K562 (cell line): ENCODE results near the gene PDZK1.
"Not testable (repeated sequence)": the region's sequence is repeated elsewhere in the genome, so short reads cannot be mapped to it uniquely, and the experiment has no call there.

ENCODE experiments used
- CHD4 ChIP-seq: fragments of 200-600 bp; sonication (generic); IDR thresholded peaks from 3 replicates; pipeline ENCODE4 v1.6.1; 2012; ENCODE audit warnings: low read depth, mild to moderate bottlenecking, mixed read lengths, low read length, inconsistent platforms; ENCODE audit not compliant: insufficient read depth, insufficient replicate concordance, poor library complexity, severe bottlenecking
- CTCF ChIP-seq, 3 experiments: IDR thresholded peaks in 2 of 3; conservative IDR thresholded peaks in 1 of 3; 2 replicates each; pipeline ENCODE4 v1.5.1; 2011 to 2012; ENCODE audit warnings: low read length in 3 of 3, mild to moderate bottlenecking in 3 of 3, control low read depth in 2 of 3, improper control_type of control experiment in 1 of 3, inconsistent platforms in 1 of 3, low read depth in 1 of 3, mixed read lengths in 1 of 3, moderate library complexity in 1 of 3; ENCODE audit not compliant: insufficient read depth in 2 of 3
- FOXJ3 ChIP-seq: sonication (generic); formaldehyde crosslinking; IDR thresholded peaks from 2 replicates; pipeline ENCODE4 v1.4.0; 2020; ENCODE audit warnings: mild to moderate bottlenecking, missing genetic modification reagents
- GTF2E2 ChIP-seq: fragments of 200-800 bp; sonication (Bioruptor generic); IDR thresholded peaks from 2 replicates; pipeline ENCODE4 v1.6.1; 2016; ENCODE audit warnings: missing genetic modification characterization, missing compliant biosample characterization
- HDGF ChIP-seq: fragments of 450-650 bp; IDR thresholded peaks from 2 replicates; pipeline ENCODE4 v1.6.1; 2016
- PCBP2 ChIP-seq: fragments of 200-400 bp; formaldehyde crosslinking; IDR thresholded peaks from 2 replicates; pipeline ENCODE4 v1.6.1; 2018; ENCODE audit warnings: low read length, low read depth, mild to moderate bottlenecking, moderate library complexity; ENCODE audit not compliant: poor library complexity, severe bottlenecking
- YY1 ChIP-seq, 3 experiments: IDR thresholded peaks; 2 replicates each; pipeline ENCODE4 v1.6.1; 2011; ENCODE audit warnings: low read length in 2 of 3, mild to moderate bottlenecking in 2 of 3, moderate library complexity in 2 of 3, borderline replicate concordance in 1 of 3, control low read depth in 1 of 3, low read depth in 1 of 3; ENCODE audit not compliant: insufficient read depth in 3 of 3, insufficient replicate concordance in 2 of 3, control insufficient read depth in 1 of 3, insufficient read length in 1 of 3; ENCODE audit errors: extremely low read depth in 1 of 3
- TF ChIP-seq, protein P1 (sequence below): fragments of 450-650 bp; conservative IDR thresholded peaks from 2 replicates; pipeline ENCODE4 v1.6.1; 2016; ENCODE audit warnings: missing genetic modification characterization, low read depth, mild to moderate bottlenecking, missing compliant biosample characterization, moderate library complexity

GRCh38 chr1:145673217-145673616, 34.0 kb downstream of the PDZK1 start:
- not testable (repeated sequence) for TF ChIP-seq FOXJ3; GTF2E2 (tag); CHD4; PCBP2; YY1 (IDR thresholded peaks at IDR 0.05; ENCODE audit: borderline replicate concordance in 1 of 3, control insufficient read depth in 1 of 3, extremely low read depth in 1 of 3, insufficient read depth in 3 of 3, insufficient read length in 1 of 3, insufficient replicate concordance in 2 of 3, low read depth in 1 of 3, low read length in 2 of 3); HDGF; CTCF (IDR thresholded peaks at IDR 0.05 in 2 of 3, conservative IDR thresholded peaks at IDR 0.05 in 1 of 3; ENCODE audit: insufficient read depth in 2 of 3, low read depth in 1 of 3, low read length in 3 of 3)
- TF ChIP-seq, protein P1, sequence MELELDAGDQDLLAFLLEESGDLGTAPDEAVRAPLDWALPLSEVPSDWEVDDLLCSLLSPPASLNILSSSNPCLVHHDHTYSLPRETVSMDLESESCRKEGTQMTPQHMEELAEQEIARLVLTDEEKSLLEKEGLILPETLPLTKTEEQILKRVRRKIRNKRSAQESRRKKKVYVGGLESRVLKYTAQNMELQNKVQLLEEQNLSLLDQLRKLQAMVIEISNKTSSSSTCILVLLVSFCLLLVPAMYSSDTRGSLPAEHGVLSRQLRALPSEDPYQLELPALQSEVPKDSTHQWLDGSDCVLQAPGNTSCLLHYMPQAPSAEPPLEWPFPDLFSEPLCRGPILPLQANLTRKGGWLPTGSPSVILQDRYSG (tag): not testable (repeated sequence)
